BE2C (cell line): ENCODE results near the gene ABHD1.

ENCODE experiments used
- DNase-seq: peaks from one replicate; pipeline ENCODE4 v3.0.0-alpha.2; 2020
- H3K27me3 ChIP-seq: fragments of 250-450 bp; sonication (Bioruptor Pico); 2 replicates; pipeline ENCODE4 v1.5.1; 2020; ENCODE audit warnings: mild to moderate bottlenecking
- H3K36me3 ChIP-seq: fragments of 250-450 bp; sonication (Bioruptor Pico); 2 replicates; pipeline ENCODE4 v1.5.1; 2020; ENCODE audit warnings: mild to moderate bottlenecking
- H3K4me1 ChIP-seq: fragments of 250-450 bp; sonication (Bioruptor Pico); 2 replicates; pipeline ENCODE4 v1.5.1; 2020
- H3K4me3 ChIP-seq: 2 replicates; pipeline ENCODE4 v1.5.1; 2011; ENCODE audit warnings: low read depth, low read length
- H3K9me3 ChIP-seq: fragments of 250-450 bp; sonication (Bioruptor Pico); 2 replicates; pipeline ENCODE4 v1.5.1; 2020
- CTCF ChIP-seq: IDR thresholded peaks from 2 replicates; pipeline ENCODE4 v1.5.1; 2012; ENCODE audit warnings: mild to moderate bottlenecking, low read depth, low read length

The ABHD1 gene

GRCh38 chr2:27149570-27150405 is 26.2 kb downstream of the ABHD1 start:
- Histone ChIP-seq H3K9me3 (no peaks in the 10 kb centered on the region), H3K4me3 (no peak overlapping the region), H3K27me3 (no peaks in the 10 kb centered on the region), H3K4me1 (no peaks in the 10 kb centered on the region), H3K36me3 (no peaks in the 10 kb centered on the region)
- DNase-seq = no peak
- no peak for TF ChIP-seq CTCF

GRCh38 chr2:27150639-27151230 is 27.1 kb downstream of the ABHD1 start:
- no peaks in the 10 kb centered on the region for H3K27me3 ChIP-seq
- no peaks in the 10 kb centered on the region for H3K9me3 ChIP-seq
- no peak for TF ChIP-seq CTCF
- no peak overlapping the region for H3K4me3 ChIP-seq
- H3K4me1 ChIP-seq = no peaks in the 10 kb centered on the region
- DNase-seq = no peak
- H3K36me3 ChIP-seq = no peaks in the 10 kb centered on the region

GRCh38 chr2:27152102-27152795 is 28.6 kb downstream of the ABHD1 start:
- Histone ChIP-seq H3K4me3 (no peak overlapping the region), H3K9me3 (no peaks in the 10 kb centered on the region), H3K4me1 (no peaks in the 10 kb centered on the region), H3K36me3 (no peaks in the 10 kb centered on the region), H3K27me3 (no peaks in the 10 kb centered on the region)
- DNase-seq = no peak
- TF ChIP-seq CTCF = no peak

- Histone ChIP-seq H3K4me3 (no peak overlapping the region), H3K27me3 (no peaks in the 10 kb centered on the region), H3K9me3 (no peaks in the 10 kb centered on the region), H3K36me3 (no peaks in the 10 kb centered on the region), H3K4me1 (no peaks in the 10 kb centered on the region)
- no peak for DNase-seq
- TF ChIP-seq CTCF = no peak
Observed at GRCh38 chr2:27152796-27153464, 29.3 kb downstream of the ABHD1 start.

GRCh38 chr2:27154488-27154887 is 30.9 kb downstream of the ABHD1 start:
- no peak for TF ChIP-seq CTCF
- DNase-seq = no peak
- H3K4me1 ChIP-seq = no peaks in the 10 kb centered on the region
- H3K9me3 ChIP-seq = no peaks in the 10 kb centered on the region
- no peaks in the 10 kb centered on the region for H3K36me3 ChIP-seq
- H3K4me3 ChIP-seq = no peak overlapping the region
- H3K27me3 ChIP-seq = no peaks in the 10 kb centered on the region
